ENCODE results near the gene NDOR1.

The NDOR1 gene

GRCh38 chr9:137205126-137206069 is at the start of gene NDOR1, which contains the start of gene TMEM203:
Gene NDOR1 (plus strand): TSS chr9:137205700. CDS start chr9:137205778, 78 bp downstream.
Gene TMEM203 (minus strand): TSS chr9:137205648. CDS start chr9:137205414, 234 bp downstream.
- DNase-seq: peak; percentile 95 to 96

DNA sequence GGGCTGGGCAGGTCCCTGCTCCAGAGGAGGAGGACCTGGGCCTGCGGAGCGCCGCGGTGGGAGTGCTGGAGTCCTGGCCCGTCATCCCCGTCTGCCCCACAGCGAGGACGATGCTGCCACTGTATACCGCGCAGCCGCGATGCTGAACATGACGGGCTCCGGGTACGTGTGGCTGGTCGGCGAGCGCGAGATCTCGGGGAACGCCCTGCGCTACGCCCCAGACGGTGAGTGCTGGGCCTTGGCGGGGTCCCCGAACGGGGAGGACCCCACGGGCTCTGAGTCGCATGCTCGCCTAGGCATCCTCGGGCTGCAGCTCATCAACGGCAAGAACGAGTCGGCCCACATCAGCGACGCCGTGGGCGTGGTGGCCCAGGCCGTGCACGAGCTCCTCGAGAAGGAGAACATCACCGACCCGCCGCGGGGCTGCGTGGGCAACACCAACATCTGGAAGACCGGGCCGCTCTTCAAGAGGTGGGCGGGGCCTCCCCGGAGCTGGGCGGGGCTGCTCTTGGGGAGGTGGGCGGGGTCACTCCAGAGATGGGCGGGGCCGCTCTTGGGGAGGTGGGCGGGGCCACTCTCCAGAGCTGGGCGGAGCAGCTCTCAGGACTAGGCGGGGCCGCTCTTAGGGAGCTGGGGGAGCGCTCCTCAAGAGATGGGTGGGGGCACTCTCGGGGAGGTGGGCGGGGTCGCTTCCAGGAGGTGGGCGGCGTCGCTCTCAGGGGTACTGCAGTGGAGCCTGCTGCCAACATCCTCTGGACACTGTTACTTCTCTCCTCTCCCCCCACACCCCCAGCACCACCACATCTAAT is 48.7 kb upstream of the NDOR1 start:
- peak; percentile 63 for DNase-seq

DNA sequence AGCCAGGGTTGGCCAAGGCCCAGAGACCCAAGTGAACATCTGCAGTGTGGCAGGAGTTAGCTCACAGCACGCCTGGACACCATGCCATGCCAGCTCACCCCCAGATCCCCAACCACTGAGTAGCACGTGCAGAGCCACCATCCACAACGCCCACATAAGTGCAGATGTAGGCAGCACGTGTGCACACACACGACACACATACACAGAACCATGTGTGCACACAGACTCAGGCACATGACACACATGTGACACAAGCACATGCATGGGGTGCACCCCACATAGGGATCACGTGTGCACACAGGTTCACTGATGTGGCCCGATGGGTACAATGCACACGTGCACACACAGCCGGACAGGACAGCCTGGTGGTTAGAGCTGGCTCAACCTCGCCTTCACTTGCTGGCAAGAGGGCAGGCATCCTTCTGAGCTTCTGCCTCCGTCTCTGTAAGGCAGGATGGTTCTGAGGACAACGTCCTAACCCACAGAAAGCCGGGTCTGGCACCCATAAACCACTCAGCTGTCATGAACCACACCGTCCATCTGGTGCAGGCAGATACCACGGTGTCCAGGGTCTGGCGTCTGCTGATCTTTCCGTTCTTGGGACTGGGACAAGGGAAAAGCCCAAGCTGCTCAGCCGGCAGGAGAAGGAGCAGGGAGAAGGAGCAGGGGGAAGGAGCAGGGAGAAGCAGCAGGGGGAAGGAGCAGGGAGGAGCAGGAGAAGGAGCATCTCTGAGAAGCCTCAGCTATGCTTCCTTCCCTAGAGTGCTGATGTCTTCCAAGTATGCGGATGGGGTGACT is 47.7 kb upstream of the NDOR1 start:
- DNase-seq: no peak

DNA sequence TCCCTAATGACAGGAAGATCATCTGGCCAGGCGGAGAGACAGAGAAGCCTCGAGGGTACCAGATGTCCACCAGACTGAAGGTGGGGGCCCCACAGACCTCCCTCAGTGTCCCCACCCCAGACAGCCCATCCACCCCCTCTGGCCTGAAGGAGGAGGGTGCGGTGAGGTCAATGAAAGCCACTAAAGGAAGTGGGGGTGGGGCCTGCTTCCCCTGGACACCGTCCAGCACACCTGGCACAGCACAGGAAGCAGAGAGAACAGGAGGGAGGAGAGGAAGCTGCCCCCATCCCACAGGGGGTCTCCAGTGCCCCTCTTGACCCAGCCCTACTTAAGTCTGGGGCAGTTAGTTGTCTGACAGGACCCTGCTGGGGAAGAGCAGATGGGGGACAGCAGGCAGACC is 46.9 kb upstream of the NDOR1 start:
- DNase-seq: no peak

GRCh38 chr9:137159105-137160053 is 46.1 kb upstream of the NDOR1 start:
- no peak for DNase-seq

- DNase-seq: no peak
Measured at GRCh38 chr9:137160054-137160425, 45.5 kb upstream of the NDOR1 start.

GRCh38 chr9:137160716-137161557 is 44.6 kb upstream of the NDOR1 start:
- no peak for DNase-seq

DNA sequence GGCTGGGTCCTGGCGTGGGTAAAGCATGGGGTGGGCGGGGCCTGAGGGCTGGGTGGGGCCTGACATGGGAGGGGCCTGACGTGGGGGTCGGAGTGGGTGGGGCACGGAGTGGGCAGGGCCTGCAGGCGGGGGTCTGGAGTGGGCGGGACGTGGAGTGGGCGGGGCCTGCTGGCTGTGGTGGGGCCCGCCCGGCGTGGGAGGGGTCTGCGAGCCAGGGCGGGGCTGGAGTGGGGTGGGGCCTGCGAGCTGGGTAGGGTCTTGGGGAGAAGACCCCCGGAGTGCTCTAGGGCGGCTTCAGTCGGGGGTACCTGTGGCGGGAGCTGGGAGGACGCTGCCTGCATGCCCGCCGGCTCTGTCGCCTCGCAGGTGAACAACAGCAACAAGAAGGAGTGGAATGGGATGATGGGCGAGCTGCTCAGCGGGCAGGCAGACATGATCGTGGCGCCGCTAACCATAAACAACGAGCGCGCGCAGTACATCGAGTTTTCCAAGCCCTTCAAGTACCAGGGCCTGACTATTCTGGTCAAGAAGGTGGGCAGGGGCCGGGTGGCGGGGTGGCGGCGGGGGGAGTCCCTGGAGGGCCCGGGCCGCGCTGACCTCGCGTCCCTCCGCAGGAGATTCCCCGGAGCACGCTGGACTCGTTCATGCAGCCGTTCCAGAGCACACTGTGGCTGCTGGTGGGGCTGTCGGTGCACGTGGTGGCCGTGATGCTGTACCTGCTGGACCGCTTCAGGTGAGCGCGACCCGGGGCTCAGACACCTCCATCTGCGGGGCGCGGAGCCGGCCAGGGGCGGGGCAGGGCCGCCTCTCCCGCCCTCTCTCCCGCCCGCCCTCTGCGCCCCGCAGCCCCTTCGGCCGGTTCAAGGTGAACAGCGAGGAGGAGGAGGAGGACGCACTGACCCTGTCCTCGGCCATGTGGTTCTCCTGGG is 43.7 kb upstream of the NDOR1 start:
- no peak for DNase-seq

DNA sequence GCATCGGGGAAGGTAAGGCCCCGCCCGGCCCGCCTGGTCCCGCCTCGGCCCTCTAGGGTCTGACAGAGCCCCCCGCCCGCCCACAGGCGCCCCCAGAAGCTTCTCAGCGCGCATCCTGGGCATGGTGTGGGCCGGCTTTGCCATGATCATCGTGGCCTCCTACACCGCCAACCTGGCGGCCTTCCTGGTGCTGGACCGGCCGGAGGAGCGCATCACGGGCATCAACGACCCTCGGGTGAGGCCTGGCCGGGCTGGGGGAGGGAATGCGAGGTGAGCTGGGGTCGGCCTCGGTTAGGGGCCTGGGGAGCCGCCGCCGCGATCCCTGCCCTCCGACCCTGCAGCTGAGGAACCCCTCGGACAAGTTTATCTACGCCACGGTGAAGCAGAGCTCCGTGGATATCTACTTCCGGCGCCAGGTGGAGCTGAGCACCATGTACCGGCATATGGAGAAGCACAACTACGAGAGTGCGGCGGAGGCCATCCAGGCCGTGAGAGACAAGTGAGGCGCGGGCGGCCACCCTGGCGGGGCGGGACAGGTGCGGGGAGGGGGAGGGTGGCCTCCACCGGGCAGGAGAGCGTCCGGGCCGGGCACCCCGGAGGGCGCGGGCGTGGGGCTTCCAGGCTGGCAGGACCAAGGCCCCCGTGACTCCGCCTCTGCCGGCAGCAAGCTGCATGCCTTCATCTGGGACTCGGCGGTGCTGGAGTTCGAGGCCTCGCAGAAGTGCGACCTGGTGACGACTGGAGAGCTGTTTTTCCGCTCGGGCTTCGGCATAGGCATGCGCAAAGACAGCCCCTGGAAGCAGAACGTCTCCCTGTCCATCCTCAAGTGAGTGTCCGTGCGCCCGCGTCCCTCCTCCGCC is 42.8 kb upstream of the NDOR1 start:
- DNase-seq: no peak

- DNase-seq: no peak
Measured at GRCh38 chr9:137163365-137163715, 42.2 kb upstream of the NDOR1 start.

DNA sequence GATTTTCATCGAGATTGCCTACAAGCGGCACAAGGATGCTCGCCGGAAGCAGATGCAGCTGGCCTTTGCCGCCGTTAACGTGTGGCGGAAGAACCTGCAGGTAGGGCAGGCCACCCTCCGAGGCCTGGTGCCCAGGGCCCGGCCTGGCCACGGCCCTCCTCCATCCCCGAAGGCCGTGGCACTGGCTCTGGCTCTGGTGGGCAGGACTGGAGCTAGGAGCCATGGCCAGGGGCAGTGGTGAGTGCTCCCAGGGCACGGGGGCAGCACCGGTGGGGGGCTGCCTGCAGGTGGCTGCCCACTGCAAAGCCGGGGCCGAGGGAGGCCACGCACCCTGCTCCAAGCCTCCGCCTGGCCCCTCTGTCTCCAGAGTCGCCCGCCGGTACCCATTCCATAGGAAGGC is 41.7 kb upstream of the NDOR1 start:
- DNase-seq: no peak

GRCh38 chr9:137164370-137165249 is 40.9 kb upstream of the NDOR1 start:
- DNase-seq: no peak

- DNase-seq: no peak
Measured at GRCh38 chr9:137165250-137165836, 40.2 kb upstream of the NDOR1 start.

- DNase-seq: no peak
Measured at GRCh38 chr9:137166380-137167229, 38.9 kb upstream of the NDOR1 start.

- DNase-seq: no peak
Measured at GRCh38 chr9:137167277-137167746, 38.2 kb upstream of the NDOR1 start.

Measured in activated CD4-positive, alpha-beta T cell treated with anti-CD3 and anti-CD28 coated beads, Interleukin-2, amount 50 U/mL, for 48 hours (primary cell).